GM13977 (cell line): ENCODE data around the gene HTT.
"Not testable (repeated sequence)": the region's sequence is repeated elsewhere in the genome, so short reads cannot be mapped to it uniquely, and the experiment has no call there.

ENCODE experiments used
- DNase-seq: peaks from one replicate; pipeline ENCODE4 v3.0.0; 2012; ENCODE audit warnings: low spot score
- CTCF ChIP-seq: IDR thresholded peaks from 2 replicates; pipeline ENCODE4 v1.5.1; 2012; ENCODE audit warnings: mild to moderate bottlenecking, control low read depth; ENCODE audit not compliant: insufficient read depth; ENCODE audit errors: extremely low read depth, missing control alignments
- in situ Hi-C: fragments of 300-500 bp; cut with MboI; formaldehyde crosslinking; loops from one replicate; pipeline ENCODE4 v1.12.0; 2022; ENCODE audit warnings: low sequenced_read_pairs, low pct_unique_long_range_greater_than_20kb, mixed read lengths, inconsistent platforms; ENCODE audit not compliant: unreplicated experiment

HTT gene

GRCh38 chr4:3135155-3136011 lies 60.9 kb downstream of the HTT start:
- in situ Hi-C loops: no loop called here
- no peak for DNase-seq
- no peak for TF ChIP-seq CTCF

- DNase-seq: no peak
- in situ Hi-C loops: no loop called here
- TF ChIP-seq CTCF: peak; percentile 11
Measured at GRCh38 chr4:3136454-3136853, 62.0 kb downstream of the HTT start.

GRCh38 chr4:3137908-3138307 lies 63.4 kb downstream of the HTT start:
- DNase-seq: no peak
- no peak for TF ChIP-seq CTCF
- in situ Hi-C loops: no loop called here

- in situ Hi-C loops: no loop called here
- DNase-seq: no peak
- TF ChIP-seq CTCF: no peak
Measured at GRCh38 chr4:3145234-3145924, 70.9 kb downstream of the HTT start.

DNA sequence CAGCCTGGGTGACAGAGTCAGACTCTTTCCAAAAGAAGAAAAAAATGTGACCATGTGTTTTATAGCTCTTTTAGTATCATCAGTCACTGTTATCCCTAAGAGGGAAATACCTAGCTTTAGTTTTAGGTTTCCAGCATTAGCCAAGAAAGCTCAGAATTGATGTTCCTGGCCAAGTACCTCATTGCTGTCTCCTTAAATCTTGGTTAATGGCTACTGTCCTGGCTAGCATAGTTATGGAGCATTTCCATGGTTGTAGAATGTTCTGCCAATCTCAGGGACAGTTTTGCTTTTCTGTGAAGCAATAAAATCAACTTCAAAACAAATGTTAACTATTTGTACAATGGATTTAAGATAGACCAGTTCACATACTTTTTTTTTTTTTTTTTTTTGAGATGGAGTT lies 74.4 kb downstream of the HTT start:
- no peak for TF ChIP-seq CTCF
- in situ Hi-C loops: no loop called here
- DNase-seq: no peak

GRCh38 chr4:3151238-3151637 lies 76.8 kb downstream of the HTT start:
- DNase-seq, in situ Hi-C loops: not testable (repeated sequence)

- no peak for DNase-seq
- TF ChIP-seq CTCF: no peak
- in situ Hi-C loops: no loop called here
Measured at GRCh38 chr4:3157366-3157765, 82.9 kb downstream of the HTT start.
